Smooth muscle cell (in vitro differentiated cells): ENCODE data around the gene POPDC2. TPM values are rescaled to one million over a fixed set of nuclear protein-coding genes. Genes with fewer than 3 reads are reported as not detected.

Experiments
- DNase-seq: peaks from one replicate; lab custom pipeline; 2025; ENCODE audit not compliant: unreplicated experiment; lab: John Stamatoyannopoulos, UW
- H2AFZ ChIP-seq: fragments of 200-600 bp; sonication (generic); 2 replicates; pipeline ENCODE4 v1.6.0; 2016; ENCODE audit warnings: antibody characterized with exemption, low read depth, mild to moderate bottlenecking
- H3F3A ChIP-seq: fragments of 200-600 bp; sonication (generic); 2 replicates; pipeline ENCODE4 v1.6.0; 2017; ENCODE audit warnings: antibody characterized with exemption, low read depth
- H3K27ac ChIP-seq: fragments of 200-600 bp; sonication (generic); 2 replicates; pipeline ENCODE4 v1.5.1; 2016; ENCODE audit warnings: low read depth, mild to moderate bottlenecking
- H3K27me3 ChIP-seq: fragments of 200-600 bp; sonication (generic); 2 replicates; pipeline ENCODE4 v1.6.1; 2016; ENCODE audit warnings: low read depth, mild to moderate bottlenecking
- H3K36me3 ChIP-seq: fragments of 200-600 bp; sonication (generic); 2 replicates; pipeline ENCODE4 v1.5.1; 2016; ENCODE audit warnings: low read depth
- H3K4me1 ChIP-seq: fragments of 200-600 bp; sonication (generic); 2 replicates; pipeline ENCODE4 v1.5.1; 2016; ENCODE audit warnings: low read depth
- H3K4me2 ChIP-seq: fragments of 200-600 bp; sonication (generic); 2 replicates; pipeline ENCODE4 v1.6.0; 2016; ENCODE audit warnings: mild to moderate bottlenecking
- H3K4me3 ChIP-seq: fragments of 200-600 bp; sonication (generic); 2 replicates; pipeline ENCODE4 v1.5.1; 2016; ENCODE audit warnings: mild to moderate bottlenecking
- H3K79me2 ChIP-seq: fragments of 200-600 bp; sonication (generic); 2 replicates; pipeline ENCODE4 v1.6.0; 2016; ENCODE audit warnings: low read depth, mild to moderate bottlenecking
- H3K9ac ChIP-seq: fragments of 200-600 bp; sonication (generic); 2 replicates; pipeline ENCODE4 v1.6.0; 2016; ENCODE audit warnings: low read depth
- H3K9me3 ChIP-seq: fragments of 200-600 bp; sonication (generic); replicated peaks from 2 replicates; pipeline ENCODE4 v1.5.1; 2016; ENCODE audit warnings: low read depth
- H4K20me1 ChIP-seq: fragments of 200-600 bp; sonication (generic); 2 replicates; pipeline ENCODE4 v1.6.0; 2016; ENCODE audit warnings: low read depth
- WGBS: methylation state at CpG from one replicate; pipeline ENCODE4 v1.1.7; 2016; ENCODE audit warnings: low lambda C conversion rate; 5-methylcytosine and 5-hydroxymethylcytosine counted together
- polyA plus RNA-seq: library from polyadenylated mRNA; unstranded; fragments of >200 nt; fragmentation: Nextera tagmentation; extraction: Ambion mirVana; gene quantifications from 2 replicates; pipeline ENCODE4 v1.2.1, GENCODE V29; 2016
- total RNA-seq: library from RNA; depleted of rRNA; stranded (reverse); fragments of >200 nt; gene quantifications from 2 replicates; pipeline ENCODE4 v1.2.3, GENCODE V29; 2014
- TF ChIP-seq, protein P1 (sequence below): fragments of 200-600 bp; sonication (generic); IDR thresholded peaks from 2 replicates; pipeline ENCODE4 v1.5.1; 2017; ENCODE audit warnings: borderline replicate concordance, mild to moderate bottlenecking, antibody characterized with exemption; ENCODE audit not compliant: insufficient read depth, poor library complexity, severe bottlenecking

Gene POPDC2
- total and polyA plus RNA-seq, 2 experiments from 2014 or later, result 0.94 to 1.2 TPM

DNA sequence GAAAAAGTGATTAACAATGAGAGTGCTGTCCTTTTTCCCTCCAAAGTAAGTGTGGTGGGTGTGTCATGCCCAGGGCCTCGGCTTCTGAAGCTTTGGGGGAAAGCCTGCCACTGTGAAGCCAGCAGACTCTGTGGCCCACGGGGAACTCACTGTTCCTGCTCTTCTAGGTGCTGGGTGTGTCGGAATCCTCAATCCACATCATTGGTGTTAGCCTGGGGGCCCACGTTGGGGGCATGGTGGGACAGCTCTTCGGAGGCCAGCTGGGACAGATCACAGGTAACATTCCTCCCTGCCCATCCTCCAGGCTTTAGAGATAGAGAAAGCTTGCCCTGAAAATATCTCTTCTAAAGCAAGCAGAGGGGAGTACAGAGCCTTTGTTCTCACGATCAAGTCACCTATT lies 51.1 kb downstream of the POPDC2 start:
- H2AFZ ChIP-seq, result no peak overlapping the region
- H3K79me2 ChIP-seq, result no peaks in the 10 kb centered on the region
- no peak for DNase-seq
- H3K4me3 ChIP-seq, result no peak overlapping the region
- no peak overlapping the region for H3K27ac ChIP-seq
- H3K27me3 ChIP-seq, result no peaks in the 10 kb centered on the region
- WGBS, result 47% methylated on average over 6 of the region's 6 CpGs
- H3K9ac ChIP-seq, result no peak overlapping the region
- no peak overlapping the region for H3K4me2 ChIP-seq
- no peaks in the 10 kb centered on the region for H3K9me3 ChIP-seq
- peaks cover 3% of the 10 kb centered on the region for H3K4me1 ChIP-seq
- no peaks in the 10 kb centered on the region for H3K36me3 ChIP-seq
- H3F3A ChIP-seq, result no peaks in the 10 kb centered on the region
- TF ChIP-seq, protein P1, sequence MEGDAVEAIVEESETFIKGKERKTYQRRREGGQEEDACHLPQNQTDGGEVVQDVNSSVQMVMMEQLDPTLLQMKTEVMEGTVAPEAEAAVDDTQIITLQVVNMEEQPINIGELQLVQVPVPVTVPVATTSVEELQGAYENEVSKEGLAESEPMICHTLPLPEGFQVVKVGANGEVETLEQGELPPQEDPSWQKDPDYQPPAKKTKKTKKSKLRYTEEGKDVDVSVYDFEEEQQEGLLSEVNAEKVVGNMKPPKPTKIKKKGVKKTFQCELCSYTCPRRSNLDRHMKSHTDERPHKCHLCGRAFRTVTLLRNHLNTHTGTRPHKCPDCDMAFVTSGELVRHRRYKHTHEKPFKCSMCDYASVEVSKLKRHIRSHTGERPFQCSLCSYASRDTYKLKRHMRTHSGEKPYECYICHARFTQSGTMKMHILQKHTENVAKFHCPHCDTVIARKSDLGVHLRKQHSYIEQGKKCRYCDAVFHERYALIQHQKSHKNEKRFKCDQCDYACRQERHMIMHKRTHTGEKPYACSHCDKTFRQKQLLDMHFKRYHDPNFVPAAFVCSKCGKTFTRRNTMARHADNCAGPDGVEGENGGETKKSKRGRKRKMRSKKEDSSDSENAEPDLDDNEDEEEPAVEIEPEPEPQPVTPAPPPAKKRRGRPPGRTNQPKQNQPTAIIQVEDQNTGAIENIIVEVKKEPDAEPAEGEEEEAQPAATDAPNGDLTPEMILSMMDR, result no peak
- no peaks in the 10 kb centered on the region for H4K20me1 ChIP-seq

DNA sequence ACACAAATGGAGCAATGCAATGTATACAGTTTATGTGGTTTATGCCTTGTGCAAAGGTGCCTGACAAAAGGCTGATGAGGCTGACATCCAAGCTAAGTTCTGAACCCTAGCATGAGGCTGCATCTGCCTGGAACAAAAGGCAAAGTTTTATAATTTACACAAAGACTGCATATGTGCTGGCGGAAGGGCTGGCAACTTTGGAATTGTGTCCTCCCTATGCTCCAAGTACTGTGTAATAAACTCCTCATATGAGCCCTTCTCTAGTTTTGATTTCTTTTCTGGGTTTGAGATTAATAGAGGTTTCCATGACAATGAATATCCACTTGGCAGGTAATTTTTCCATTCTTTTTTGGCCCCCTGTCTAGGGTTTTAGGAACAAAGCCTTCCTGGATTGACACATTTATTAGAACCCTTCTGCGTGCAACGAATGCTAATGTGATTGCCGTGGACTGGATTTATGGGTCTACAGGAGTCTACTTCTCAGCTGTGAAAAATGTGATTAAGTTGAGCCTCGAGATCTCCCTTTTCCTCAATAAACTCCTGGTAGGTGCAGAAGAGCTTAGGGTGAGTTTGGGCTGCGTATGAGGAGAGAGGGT lies 51.9 kb downstream of the POPDC2 start:
- TF ChIP-seq, protein P1, result no peak
- H4K20me1 ChIP-seq, result no peaks in the 10 kb centered on the region

DNA sequence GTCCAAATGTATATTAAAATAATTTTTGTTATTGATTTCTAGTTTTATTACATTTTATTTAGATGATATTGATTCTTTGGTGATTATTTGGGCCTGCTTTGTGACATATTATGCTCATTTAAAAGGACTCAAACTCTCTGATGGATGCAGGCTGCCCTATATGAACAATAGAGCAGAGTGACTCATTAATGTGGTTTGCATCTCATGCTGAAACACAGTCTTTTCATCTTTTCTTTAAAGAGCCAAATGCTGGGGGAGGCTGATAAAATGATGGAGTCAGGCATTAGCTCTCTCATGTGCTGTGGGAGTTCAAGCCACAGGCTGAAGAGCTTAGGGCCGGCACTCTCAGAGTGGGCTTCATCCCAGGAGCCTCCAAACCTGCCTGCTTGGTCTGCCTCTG lies 55.5 kb downstream of the POPDC2 start:
- DNase-seq, result no peak
- Histone ChIP-seq H3K4me3 (no peak overlapping the region), H3K9me3 (no peaks in the 10 kb centered on the region), H3K4me1 (peaks cover 3% of the 10 kb centered on the region), H3K27ac (no peak overlapping the region), H3K79me2 (no peaks in the 10 kb centered on the region), H3K9ac (no peak overlapping the region), H3K27me3 (no peaks in the 10 kb centered on the region), H3F3A (peaks cover 3% of the 10 kb centered on the region), H4K20me1 (no peaks in the 10 kb centered on the region), H2AFZ (no peak overlapping the region), H3K4me2 (no peak overlapping the region), H3K36me3 (no peaks in the 10 kb centered on the region)
- TF ChIP-seq, protein P1, result no peak
- 33% methylated on average over 1 of the region's 1 CpG for WGBS

More for the DNA sequence above, 51.9 kb downstream of the POPDC2 start:
- Histone ChIP-seq H3K9ac (no peak overlapping the region), H3K27me3 (no peaks in the 10 kb centered on the region), H3F3A (no peaks in the 10 kb centered on the region), H3K79me2 (no peaks in the 10 kb centered on the region), H3K4me3 (no peak overlapping the region), H3K4me2 (no peak overlapping the region), H3K4me1 (peaks cover 3% of the 10 kb centered on the region), H3K27ac (no peak overlapping the region), H3K9me3 (no peaks in the 10 kb centered on the region), H2AFZ (no peak overlapping the region), H3K36me3 (no peaks in the 10 kb centered on the region)
- DNase-seq, result no peak
- 51% methylated on average over 6 of the region's 6 CpGs for WGBS

DNA sequence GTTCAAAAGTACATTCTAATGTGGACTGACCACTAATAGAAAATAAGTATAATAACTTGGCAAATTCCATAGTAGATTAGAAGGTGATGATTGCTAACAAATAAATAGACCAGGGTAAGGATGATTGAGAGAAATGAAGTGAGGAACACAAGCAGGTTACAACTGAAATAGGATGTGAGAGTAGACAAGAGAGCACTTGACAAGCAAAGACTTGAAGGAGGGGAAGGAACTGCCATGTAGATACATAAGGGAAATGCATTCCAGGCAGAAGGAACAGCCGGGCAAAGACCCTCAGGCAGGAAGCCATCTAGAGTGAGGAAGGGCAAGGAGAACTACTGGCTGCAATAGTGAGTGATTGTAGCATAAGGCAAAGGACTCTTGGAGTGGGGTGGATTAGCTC lies 57.7 kb downstream of the POPDC2 start:
- H4K20me1 ChIP-seq, result no peaks in the 10 kb centered on the region
- H3K79me2 ChIP-seq, result no peaks in the 10 kb centered on the region
- no peak for DNase-seq
- no peaks in the 10 kb centered on the region for H3K9me3 ChIP-seq
- no peak overlapping the region for H3K4me2 ChIP-seq
- no peak overlapping the region for H3K27ac ChIP-seq
- H3F3A ChIP-seq, result peaks cover 3% of the 10 kb centered on the region
- H3K36me3 ChIP-seq, result no peaks in the 10 kb centered on the region
- no peak overlapping the region for H2AFZ ChIP-seq
- peaks cover 3% of the 10 kb centered on the region for H3K4me1 ChIP-seq
- H3K4me3 ChIP-seq, result no peak overlapping the region
- no peaks in the 10 kb centered on the region for H3K27me3 ChIP-seq
- TF ChIP-seq, protein P1, result no peak
- WGBS, result 59% methylated on average over 1 of the region's 1 CpG
- H3K9ac ChIP-seq, result no peak overlapping the region
